ENCODE results near the gene CELF3.

The CELF3 gene

DNA sequence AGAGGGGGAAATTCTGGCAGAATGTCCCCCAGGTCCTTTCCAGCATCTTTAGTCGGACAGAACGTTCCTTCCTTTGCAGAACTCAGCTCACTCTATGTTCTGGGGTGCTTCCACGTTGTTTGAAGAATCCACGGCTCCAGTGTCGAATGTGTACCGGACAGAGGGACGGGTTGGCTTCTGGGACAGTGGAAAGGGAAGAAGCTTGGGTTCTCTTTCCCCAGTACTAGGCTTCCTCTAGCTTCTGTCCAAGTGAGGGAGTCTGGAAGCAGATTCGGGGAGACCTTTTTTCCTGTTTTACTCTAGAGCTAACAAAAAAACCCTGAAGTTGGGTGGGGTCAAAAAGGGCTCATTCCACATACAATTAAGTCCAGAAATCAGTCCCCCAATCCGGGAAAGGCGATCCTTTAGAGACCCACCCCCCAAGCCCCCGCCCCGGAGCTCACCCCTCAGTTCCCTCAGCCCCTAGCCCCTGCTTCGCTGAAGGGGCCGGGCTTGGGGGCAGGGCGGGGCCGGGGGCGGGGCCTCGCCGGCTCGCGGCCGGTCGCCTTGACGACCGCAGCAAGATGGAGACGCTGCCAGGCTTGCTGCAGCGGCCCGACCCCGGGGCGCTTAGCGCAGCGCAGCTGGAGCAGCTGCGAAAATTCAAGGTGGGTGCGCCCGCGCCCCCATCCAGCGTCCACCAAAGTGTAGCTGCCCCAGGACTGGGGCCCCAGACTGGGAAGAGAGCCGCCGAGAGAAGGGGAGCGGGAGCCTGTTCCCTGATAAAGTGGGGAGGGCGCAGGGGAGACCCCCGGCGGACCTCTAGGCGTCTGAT lies 4.6 kb upstream of the CELF3 start, which contains the start of gene RIIAD1:
Gene RIIAD1 (plus strand): TSS at position 549 of the 814 bp plus-strand sequence. CDS start 15 bp downstream, at position 564.
- DNase-seq (ENCODE audit: low spot score): no peak

DNA sequence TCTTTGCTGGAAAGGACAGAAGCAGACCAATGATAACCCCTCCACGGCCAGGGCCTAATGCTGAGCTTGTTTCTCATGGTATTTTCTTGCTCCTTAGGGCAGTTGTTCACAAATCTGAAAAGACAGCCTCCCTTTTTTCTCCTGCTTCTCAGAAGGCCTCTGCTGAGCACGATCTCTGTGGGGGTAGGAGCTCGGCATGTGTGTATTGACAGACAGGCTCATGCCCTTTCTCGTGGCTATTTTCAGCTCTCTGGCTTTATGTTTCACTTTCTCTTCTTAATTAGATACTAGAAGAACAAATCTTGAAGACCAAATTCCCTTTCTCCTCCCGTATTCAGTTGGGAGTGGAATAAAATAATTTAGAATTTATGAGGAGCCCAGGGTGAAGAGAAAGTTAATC lies 4.0 kb upstream of the CELF3 start:
- DNase-seq (ENCODE audit: low spot score): no peak

DNA sequence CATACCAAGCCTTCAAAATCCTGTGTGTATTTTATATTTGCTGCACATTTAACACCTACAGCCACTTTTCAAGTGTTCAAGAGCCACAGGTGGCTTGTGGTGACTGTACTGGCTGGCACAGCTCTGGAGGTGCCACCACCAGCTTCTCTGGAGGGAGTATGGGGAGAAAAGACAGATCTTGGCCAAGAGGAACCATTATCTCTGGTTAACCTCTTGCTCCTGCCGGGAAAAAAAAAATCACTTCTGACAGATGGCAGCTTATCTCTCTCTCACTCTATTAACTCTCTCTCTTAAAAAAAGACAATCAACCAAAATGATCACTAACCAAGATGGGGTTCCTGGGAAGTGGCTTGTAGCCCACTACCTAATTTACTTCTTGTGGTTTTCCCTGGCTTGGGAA lies 3.5 kb upstream of the CELF3 start:
- peak; percentile 12 for DNase-seq (ENCODE audit: low spot score)

DNA sequence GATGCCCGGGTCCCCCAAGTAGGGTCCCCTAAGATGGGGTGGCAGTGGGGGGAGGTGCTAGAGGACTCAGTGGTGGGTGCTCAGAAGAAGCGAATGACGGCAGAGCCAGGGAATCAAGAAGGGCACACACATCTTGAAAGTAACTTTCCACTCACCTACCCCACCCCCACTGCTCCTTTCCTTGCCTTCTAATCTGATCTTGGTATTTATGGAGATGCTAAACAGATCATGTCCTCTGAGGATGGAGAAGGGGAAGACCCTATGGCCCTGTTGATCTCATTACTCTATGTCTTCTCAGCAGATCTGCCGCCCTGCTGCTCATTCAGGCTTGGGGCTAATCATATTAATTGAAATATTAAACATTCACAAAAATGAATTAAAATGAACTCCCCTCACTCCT lies 2.1 kb upstream of the CELF3 start:
- no peak for DNase-seq (ENCODE audit: low spot score)

DNA sequence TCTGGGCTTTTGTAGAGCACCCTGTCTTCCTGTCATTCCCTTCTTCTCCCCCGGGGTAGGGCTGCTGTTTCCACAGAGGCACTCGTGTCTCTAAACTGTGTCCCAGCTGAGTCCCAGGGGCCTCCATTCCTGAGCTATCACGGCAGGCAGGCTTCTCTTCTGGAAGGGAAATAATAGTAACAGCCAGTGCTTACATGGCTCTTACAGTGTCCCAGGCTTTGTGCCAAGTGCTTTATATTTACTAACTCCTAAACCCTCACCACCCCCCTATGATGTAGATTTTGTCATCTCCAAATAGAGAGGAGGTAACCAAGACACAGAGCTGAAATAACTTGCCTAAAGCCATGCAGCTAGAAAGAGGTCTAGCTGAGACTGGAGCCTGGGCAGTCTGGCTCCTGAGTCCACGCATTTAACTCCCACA lies 1.4 kb upstream of the CELF3 start:
- no peak for DNase-seq (ENCODE audit: low spot score)

DNA sequence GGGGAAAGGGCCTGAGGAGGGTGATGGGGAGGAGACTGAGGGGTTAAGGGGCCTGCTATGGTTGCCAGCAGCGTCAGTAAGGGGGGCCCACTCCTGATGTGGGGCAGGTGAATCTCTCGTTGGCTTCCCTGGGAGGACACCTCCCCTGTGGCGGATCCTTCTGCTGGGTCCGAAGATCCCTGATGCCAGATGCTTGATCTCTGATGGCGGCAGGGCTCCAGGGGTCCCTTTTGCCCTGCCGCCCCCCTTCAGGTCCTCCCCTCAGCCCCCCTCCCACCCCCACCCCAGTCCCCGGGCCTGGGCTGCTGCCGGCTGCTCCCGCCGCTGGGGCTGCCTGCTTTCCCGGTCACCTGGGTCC lies 219 bp downstream of the CELF3 start:
- DNase-seq (ENCODE audit: low spot score): no peak

DNA sequence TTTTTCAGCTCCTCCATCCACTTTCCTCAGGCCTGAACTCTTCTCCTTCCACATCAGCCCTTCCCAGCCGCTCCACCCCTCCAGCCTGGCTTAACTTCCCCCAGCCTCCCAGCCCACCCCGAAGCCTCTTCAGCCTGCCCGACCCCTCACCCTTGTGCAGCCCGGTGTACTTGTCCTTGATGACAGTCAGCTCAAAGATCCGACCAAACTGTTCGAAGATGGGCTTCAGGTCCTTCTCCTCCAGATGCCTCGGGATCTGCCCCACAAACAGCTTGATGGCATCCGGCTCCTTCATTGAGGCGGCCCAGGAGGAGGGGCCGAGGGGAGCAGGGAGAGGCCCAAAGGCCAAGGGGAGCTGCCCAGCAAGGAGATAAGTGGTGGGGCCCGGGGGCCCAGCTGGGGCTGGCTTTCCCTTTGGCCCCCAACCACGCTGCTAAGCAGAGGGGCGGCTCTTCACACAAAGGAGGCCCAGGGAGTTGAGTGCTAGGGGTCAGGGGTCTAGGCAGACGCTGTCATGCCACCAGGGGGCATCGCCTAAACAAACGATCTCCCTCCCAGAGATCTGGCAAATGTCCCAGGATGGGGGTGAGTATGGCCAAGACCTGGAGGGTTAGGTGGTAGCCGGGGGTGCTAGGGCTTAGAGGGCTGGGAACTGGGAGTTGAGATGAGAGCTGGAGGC lies 738 bp downstream of the CELF3 start:
- DNase-seq (ENCODE audit: low spot score): peak; percentile 48

DNA sequence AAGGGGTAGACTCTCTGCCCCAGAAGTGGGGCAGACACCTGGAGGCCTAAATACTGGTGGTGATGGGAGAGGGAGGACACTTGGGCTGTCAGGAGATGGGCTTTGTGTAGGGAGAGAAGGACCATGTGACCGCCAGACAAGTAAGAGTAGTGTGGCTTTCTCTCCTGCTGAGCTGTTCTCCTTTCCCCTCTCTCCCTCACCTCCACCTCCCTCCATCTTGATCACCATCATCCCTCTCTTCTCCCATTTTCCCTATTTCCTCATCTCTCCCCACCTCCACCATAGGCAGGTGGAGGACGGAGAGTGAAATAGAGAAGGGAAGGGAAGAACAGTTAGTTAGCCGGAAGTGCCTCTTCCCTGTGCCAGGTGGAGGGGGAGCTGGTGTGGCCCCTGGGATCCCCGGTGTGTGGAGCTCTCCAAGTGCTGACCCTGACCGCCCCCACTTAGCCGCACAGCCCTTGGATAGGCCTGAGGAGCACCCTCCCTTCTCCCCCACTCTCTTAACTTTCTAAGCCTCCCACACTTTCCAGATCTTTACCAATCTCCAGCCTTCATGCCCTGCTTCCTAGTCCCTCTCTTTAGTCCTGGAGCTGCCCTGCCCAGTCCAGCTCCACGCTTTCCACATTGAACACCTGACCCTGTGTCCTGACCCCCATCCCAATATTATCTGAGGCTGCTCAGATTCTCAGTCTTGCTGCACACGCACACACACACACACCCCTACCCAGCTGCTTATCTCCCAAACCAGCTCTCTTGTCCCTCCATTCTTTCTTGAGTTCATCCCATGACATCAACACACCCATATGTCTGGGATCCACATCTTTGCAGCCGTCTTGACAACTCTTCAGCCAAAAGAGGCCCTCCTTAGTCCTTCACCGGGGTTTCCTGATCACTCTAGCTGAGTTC lies 1.5 kb downstream of the CELF3 start:
- DNase-seq (ENCODE audit: low spot score): peak; percentile 71

DNA sequence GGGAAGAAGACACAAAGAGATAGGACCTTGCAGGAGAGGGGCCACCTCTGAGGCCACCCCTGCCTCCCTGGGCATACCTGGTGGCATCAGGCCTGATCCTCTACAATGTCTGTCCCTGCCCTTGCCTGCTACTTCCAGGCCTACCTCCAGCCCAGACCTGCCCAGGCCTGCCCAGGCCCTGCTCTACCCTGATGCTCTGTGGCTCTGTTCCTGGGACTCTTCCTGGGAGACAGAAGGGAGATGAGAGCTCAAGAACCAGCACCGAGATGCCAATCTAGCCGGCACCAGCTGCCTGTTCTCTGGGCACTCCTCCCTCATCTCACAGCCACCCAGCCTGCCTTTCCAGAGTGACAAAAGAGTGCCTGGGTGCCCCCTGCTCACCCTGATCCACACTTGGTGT lies 2.7 kb downstream of the CELF3 start:
- DNase-seq (ENCODE audit: low spot score): no peak

DNA sequence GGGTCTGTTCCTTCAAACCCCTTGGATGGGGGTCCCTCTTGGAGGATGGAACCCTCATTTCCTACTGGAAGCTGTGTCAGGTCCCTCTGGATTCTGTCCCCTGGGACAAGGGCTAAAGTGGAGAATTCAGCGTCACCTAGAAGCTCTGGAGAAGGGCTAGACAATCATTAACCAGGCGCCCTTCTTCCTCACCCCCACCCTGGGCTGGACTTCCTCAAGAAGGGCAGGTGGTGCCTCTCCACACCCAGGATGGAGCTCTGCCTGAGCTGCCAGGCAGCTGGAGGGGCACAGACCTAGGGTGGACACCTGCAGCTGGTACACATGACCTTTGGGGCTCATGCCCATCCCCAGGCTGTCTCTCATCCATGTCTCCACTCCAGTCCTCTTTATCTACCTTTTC lies 3.6 kb downstream of the CELF3 start:
- DNase-seq (ENCODE audit: low spot score): no peak

DNA sequence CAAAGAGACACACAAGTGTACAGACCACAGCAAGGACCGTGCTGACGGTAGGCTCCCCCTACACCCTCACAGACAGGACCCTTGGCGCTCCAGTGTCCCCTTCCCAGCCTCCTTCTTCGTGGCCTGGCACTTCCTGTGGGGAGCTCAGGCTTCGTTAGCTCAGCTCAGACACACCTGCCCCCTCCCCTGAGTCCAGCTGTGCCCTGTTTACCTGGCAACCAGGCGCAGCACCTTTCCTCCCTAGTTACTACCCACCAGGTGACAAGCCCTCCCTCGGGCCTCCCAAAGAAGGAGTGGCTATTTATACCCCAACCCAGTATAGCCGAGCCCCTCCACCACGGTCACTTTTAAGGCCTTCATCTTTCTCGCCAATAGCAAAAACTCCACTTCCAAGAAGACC lies 4.7 kb downstream of the CELF3 start:
- DNase-seq (ENCODE audit: low spot score): no peak

DNA sequence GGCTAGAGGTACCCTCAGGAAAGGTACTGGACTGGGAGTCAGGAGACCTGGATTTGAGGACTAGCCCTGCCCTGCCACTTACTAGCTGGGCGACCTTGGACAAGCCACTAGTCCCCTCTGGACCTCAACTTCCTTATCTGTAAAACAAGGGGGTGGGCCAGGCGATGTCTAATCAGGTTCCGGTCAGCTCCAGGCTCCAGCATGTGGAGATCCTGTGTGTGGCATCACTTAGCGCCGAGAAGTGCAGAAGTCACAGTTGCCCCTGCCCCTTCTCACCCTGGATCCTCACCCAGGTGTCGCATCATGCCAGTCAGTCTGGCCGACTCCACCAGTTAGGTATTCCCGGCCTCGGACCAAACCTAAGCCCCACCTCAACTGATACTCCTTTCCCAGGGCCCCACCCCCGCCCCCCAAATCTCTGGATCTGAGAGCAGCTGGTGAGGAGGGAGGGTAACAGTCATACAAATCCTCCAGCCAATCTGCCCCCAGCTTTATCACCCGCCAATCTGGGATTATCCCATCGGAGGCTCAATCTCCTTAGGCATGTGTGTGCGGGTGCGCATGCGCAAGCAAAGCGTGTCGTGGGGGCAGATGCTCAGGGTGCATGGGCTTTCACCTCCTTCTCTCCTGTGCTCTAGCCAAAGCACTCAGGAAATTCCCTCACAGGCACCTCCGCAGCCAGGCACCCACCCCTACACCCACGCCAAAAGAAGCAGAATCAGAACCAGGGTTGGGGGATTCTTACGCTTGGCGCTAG lies 5.4 kb downstream of the CELF3 start:
- no peak for DNase-seq (ENCODE audit: low spot score)

DNA sequence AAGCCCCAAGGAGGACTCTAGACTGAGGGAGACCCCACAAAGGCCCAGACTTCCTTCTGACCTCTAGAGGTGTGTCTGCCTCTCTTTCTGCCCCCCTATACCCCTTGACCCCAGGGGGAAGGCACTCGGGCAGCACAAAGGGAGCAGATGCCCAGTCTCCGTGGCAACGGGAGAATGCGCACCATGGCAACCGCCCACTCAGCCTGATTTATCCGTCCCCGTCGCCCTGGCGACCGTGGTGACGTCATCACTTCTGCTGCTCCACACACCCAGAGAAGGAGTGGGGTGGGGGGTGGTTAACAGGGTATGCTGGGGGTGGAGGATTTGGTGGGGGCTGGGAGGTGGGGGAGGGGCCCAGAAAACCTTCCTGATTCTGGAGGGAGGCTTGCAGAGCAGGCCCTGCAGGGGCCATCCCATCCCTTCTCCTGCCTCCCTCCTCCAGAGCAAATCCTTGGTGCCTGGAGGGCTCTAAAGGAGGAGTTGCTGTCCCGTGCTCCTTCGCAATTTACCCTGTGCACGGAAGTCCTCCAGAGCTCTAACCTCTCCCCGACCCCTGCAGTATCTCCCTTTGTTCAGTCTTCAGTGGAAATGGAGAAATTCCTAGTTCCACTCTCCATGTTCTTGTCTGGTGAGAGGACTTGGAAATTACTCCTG lies 6.3 kb downstream of the CELF3 start:
- DNase-seq (ENCODE audit: low spot score): peak; percentile 31

DNA sequence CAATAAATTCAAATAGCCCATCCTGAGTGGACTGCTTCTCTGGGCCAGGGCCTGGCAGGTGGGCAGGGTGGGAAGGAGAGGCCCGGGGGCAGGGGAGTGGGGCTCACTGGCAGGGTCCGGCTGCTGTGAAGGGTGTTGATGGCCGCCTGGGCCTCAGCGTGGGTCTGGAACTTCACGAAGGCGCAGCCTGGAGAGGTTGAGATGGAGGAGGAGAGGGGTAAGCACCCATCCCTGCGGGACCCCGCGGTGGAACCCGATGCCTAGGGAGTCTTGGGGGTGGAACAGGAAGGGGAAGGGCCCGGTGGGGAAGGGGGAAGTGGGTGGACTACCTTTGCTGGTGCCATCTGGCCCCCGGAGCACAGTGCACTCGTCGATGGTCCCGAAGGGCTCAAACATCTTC lies 7.7 kb downstream of the CELF3 start:
- DNase-seq (ENCODE audit: low spot score): no peak

DNA sequence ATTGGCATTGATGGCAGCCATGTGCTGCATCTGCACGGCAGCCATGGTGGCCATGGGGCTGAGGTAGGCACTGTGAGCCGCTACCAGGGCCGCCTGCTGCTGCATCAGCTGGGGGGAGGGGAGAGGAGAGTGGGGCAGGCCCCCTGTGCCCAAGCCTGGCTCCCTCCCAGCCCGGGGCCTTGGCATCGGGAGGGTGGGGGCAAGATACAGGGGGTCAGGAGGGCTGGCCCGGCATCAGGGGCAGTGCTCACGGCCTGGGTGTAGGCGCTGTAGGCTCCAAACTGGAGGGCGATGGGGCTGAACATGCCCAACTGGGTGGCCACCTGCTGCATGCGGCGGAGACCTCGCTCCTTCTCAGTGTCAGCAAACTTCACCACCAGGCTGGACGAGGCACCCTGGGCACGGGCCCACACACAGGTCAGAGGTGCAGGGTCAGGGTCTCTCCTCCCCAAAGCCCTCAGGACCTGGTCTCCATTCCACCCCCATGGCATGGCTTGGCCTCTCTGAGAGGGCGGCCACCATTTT lies 9.0 kb downstream of the CELF3 start:
- DNase-seq (ENCODE audit: low spot score): no peak

DNA sequence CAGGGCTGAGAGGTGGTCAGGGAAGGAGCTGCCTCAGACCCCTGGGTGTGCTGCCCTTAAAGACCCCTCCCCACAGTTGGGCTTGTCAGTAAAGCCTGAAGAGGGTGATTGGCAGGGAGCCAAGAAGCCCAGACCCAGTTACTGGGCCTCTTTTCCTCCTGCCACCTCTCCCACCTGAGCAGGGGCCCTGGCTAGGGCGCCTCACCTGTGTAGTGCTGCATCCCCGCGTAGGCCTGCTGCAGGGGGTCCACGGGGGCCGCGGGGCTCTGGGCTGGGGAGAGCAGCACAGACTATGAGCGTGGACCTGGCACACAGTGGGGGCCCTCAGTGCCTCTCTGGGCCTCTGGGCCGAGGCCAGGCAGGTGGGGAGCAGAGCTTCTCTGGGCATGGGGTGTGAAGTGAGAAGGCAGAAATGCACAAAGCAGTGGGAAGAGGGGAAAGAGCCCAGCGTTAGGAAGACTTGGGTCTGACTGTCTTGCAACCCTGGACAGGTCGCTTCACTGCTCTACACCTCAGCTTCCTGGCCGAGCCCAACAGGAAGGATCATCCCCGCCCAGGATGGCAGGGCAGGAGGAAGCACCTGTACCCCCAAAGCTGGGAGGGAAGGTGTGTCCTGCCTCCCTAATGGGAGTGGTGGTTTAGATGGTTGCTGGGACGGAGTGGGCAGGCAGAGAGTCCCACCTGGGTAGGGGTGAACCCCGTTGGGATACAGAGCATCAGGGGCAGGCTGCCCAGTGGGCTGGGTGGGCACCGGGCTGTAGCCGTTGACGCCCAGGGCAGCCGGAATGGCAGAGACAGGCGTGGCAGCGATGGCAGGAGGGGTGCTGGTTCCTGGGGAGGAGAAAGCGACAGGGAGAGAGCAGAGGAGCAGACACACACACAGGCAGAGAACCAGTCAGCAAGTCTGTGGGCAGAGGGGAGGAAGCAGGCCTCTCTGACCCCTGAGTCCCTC lies 9.9 kb downstream of the CELF3 start:
- DNase-seq (ENCODE audit: low spot score): no peak

DNA sequence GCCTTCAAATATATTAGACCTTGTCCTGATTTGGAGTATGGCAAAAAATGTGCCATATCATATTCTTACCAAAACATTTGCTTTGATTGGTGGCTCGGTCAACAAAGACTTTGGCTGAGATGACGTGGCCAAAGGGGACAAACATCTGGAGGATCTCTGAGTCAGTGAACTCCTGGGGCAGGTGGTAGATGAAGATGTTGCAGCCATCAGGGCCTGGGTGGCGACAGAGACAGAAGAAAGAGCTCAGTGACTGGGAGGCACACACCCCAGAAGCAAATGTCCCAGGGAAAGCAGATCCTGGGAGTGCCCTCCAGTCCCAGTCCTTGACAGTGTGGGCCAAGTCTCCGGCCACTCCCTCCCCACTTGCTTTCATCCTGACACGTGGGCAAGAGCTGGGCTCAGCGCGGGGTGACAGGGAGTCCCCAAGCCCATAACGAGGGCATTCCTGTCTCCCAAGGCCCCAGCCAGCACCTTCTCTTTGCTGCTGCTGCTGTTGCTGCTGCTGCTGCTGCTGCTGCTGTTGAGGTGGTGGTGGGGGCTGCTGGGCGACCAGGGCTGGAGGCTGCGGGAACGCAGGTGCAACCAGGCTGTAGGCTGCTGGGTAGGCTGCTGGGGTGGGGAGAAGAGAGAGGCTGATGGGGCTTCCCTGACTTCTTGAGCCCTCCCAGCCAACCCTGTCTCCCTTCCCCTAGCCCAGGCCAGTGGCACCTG lies 10.7 kb downstream of the CELF3 start:
- no peak for DNase-seq (ENCODE audit: low spot score)

DNA sequence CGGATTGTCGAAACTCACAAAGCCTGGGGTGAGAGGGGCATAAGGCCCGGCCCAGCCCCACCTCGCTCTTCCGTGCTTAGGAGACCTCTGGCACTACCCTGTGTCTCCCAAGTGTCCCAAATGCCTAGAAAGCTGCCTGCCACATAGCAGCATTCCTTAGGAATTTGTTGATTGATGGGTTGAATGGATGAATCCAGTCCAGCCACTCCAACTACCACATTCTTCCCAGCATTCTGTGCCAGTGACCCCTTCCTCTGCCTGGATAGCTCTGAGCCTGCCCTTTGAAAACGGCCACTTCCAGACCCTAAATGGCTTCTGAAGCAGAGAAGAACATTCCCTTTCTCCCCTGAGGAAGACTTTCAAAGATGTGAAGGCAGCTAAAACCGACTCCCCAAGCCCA lies 11.5 kb downstream of the CELF3 start:
- no peak for DNase-seq (ENCODE audit: low spot score)

DNA sequence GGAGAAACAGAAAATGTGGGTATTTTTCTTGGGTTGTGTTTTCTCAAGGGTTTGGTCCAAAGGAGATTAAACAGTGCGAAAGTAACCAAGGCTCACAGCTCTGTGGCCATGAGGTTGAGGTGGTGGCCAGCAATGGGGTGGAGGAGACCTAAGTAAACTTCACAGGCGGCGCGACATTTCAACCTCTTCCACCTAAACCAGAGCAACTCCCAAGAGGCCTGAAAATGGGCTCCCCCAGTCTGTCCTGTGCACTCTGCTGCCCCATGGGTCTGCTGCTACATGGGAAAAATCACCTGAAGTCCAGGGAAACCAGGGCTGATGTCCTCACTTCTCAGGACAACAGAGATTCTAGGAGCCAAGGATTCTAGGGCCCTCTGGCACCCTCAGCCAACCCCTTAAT lies 12.4 kb downstream of the CELF3 start:
- no peak for DNase-seq (ENCODE audit: low spot score)

All from hematopoietic multipotent progenitor cell treated with erythropoietin and hydrocortisone succinate and interleukin-3 and kit ligand, for 15 days (in vitro differentiated cells).